ENCODE data around the gene MT1E. TPM values are rescaled to one million over a fixed set of nuclear protein-coding genes. Genes with fewer than 3 reads are reported as not detected.
A peak's percentile ranks its signal among the peaks of the same experiment; 100 is the strongest.
"Not testable (repeated sequence)": the region's sequence is repeated elsewhere in the genome, so short reads cannot be mapped to it uniquely, and the experiment has no call there.

Gene MT1E
- total RNA-seq, 1 donor from 2014 or later = 18.8 TPM

DNA sequence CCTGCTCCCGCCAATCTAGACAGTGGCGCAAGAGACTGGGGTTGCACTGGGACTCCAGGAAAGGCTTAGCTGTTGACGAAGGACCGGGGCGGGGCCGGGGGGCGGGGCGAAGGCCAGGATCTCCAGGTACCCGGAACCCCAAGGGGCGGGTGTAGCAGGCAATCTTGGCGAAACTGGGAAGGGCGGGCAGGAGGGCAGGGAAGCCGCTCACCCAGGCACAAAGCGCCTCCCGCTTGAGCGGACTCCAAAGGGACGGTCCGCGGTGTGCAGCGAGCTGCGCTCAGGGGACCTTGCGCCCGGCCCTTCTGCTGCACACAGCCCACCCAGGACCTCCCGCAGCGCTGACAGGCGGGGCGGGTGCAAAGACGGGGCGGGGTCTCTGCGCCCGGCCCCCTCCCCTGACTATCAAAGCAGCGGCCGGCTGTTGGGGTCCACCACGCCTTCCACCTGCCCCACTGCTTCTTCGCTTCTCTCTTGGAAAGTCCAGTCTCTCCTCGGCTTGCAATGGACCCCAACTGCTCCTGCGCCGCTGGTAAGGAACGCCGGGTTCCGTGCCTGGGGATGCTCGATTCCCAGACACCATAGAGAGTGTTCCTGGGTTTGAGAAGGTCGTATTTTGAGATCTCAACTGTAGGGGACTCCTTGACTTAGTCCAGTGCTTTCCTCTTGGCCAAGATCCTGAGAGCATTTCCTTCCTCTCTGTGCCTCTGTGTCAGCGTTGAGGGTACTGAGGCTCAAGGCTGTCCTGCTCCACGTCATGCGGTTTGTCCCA is 32.2 kb downstream of the MT1E start, which contains the start of gene MT1F:
TSS of gene MT1F (plus strand) at position 405 of the 772 bp plus-strand sequence. CDS start at position 505, 100 bp downstream.
- Histone ChIP-seq H3K27ac (ENCODE audit: low read depth, low read length) (no peak within 1 kb of the TSS), H3K36me3 (ENCODE audit: control insufficient read depth in 3 of 3, insufficient read depth in 3 of 3, low read length in 3 of 3) (no peaks in the 10 kb centered on the region), H3K4me3 (ENCODE audit: low read length in 3 of 3) (peak within 1 kb of the TSS; percentile 64 to 67 (median 65)), H3K9me3 (ENCODE audit: control insufficient read depth in 3 of 3, low read length in 3 of 3) (no peaks in the 10 kb centered on the region), H3K4me1 (ENCODE audit: control insufficient read depth in 3 of 3, insufficient read depth in 3 of 3, low read length in 3 of 3) (peaks cover 6 to 18% (median 14%) of the 10 kb centered on the region in 3 donors), H3K9ac (ENCODE audit: low read depth in 1 of 3, low read length in 3 of 3) (peak within 1 kb of the TSS in 2 of 3 donors; percentile 50 to 68), H3K27me3 (ENCODE audit: control insufficient read depth in 3 of 3, insufficient read depth in 3 of 3, low read length in 3 of 3) (peaks cover 26 to 33% (median 27%) of the 10 kb centered on the region in 3 donors)

DNA sequence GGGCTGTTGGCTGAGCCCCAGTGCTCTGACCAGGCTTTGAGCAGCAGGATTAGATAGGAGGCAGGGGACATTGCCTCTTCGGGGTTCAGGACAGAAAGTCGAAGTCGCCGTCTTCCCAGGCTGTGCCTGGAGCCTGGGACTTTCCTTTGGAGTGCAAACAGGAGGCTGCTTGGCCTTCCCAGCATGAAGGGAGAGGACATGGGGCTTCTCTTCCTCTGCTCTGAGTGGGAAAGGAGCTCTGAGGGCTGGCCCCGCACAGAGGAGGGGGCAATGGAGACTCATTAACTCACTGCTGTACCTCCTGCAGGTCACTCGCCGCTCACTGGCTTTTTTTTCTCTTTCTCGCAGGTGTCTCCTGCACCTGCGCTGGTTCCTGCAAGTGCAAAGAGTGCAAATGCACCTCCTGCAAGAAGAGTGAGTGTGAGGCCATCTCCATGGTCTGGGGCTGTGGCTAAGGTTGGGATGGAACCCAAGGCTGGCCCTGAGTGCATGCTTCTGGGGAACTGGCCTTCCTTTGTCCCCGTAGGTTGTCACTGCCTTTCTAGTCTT is 32.8 kb downstream of the MT1E start:
- Histone ChIP-seq H3K4me1 (ENCODE audit: control insufficient read depth in 3 of 3, insufficient read depth in 3 of 3, low read length in 3 of 3) (peaks cover 8 to 18% (median 14%) of the 10 kb centered on the region in 3 donors), H3K27ac (ENCODE audit: low read depth, low read length) (no peak overlapping the region), H3K27me3 (ENCODE audit: control insufficient read depth in 3 of 3, insufficient read depth in 3 of 3, low read length in 3 of 3) (peaks cover 29 to 37% (median 31%) of the 10 kb centered on the region in 3 donors), H3K9ac (ENCODE audit: low read depth in 1 of 3, low read length in 3 of 3) (peak overlapping the region in 1 of 3 donors; percentile 68), H3K4me3 (ENCODE audit: low read length in 3 of 3) (peak overlapping the region; percentile 64 to 67 (median 65)), H3K36me3 (ENCODE audit: control insufficient read depth in 3 of 3, insufficient read depth in 3 of 3, low read length in 3 of 3) (no peaks in the 10 kb centered on the region), H3K9me3 (ENCODE audit: control insufficient read depth in 3 of 3, low read length in 3 of 3) (no peaks in the 10 kb centered on the region)

DNA sequence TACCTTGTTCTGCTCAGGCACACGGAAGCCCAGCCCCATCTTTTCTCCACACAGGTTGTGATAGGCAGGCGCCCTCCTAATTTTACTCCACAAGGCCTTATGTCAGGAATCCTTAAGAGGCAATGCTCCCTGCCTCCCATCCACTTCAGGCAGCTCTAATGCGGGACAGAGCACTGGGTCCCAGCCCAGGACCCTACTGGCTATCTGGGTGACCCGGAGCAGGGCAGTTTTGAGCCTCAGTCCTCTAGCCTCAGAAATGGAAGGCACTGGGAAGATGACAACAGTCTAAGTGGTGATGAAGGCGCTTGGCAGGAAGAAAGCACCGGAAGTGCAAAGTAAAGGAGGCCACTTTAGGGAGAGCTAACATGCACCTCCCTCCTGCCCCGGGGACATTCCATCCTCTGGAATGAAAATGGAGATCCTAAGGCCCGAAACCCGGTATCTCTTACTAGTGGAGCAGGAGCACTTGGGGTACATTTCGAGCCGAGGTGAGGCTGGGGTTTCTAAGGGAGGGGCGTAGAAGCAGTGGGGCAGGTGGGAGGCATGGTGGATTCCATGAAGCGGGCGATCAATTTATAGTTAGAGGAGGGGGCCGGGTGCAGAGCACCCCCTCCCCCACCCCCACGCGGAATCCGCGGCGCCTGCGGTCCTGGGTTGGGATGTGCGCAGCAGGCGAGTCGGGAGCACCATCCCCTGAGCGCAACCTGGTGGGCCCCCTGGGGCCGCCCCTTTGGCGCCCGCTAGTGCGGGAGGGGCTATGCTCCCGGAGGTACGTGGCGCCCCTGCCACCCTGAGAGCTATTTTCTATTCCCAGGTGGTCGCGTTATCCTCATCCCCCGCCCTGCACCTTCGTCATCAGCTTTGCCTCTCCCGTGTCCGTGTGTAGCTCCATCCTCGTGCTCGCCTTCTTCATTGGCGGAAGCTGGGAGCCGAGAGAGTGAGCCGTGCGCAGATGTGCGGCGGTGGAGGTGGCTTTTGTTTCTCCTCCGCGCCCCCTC is 37.1 kb downstream of the MT1E start:
- H3K9ac ChIP-seq (ENCODE audit: low read depth in 1 of 3, low read length in 3 of 3) = no peak overlapping the region
- H3K27ac ChIP-seq (ENCODE audit: low read depth, low read length) = no peak overlapping the region
- H3K4me3 ChIP-seq (ENCODE audit: low read length in 3 of 3) = no peak overlapping the region
- peaks cover 8 to 15% (median 11%) of the 10 kb centered on the region in 3 donors for H3K4me1 ChIP-seq (ENCODE audit: control insufficient read depth in 3 of 3, insufficient read depth in 3 of 3, low read length in 3 of 3)
- no peaks in the 10 kb centered on the region for H3K9me3 ChIP-seq (ENCODE audit: control insufficient read depth in 3 of 3, low read length in 3 of 3)
- peaks cover 41 to 57% (median 48%) of the 10 kb centered on the region in 3 donors for H3K27me3 ChIP-seq (ENCODE audit: control insufficient read depth in 3 of 3, insufficient read depth in 3 of 3, low read length in 3 of 3)
- H3K36me3 ChIP-seq (ENCODE audit: control insufficient read depth in 3 of 3, insufficient read depth in 3 of 3, low read length in 3 of 3) = no peaks in the 10 kb centered on the region

DNA sequence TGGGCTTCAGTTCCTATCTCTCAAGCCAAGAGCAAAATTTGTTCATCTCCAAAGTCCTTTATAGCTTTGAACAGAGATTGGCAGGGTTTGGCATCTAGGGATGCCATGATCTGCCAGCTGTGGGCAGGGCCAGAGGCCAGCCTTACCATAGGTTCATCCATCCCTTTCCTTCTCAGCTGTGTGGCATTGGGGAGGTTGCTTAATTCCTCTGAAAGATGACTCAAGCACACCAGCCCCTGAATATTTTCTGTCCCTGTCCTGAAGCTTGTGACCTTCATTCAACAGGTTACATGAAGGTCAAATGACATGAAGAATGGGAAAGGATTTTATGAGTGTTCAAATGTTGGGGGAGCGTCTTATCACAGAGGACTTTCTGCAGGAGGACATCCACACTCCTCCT is 38.9 kb downstream of the MT1E start:
- H3K36me3 ChIP-seq (ENCODE audit: control insufficient read depth in 3 of 3, insufficient read depth in 3 of 3, low read length in 3 of 3) = no peaks in the 10 kb centered on the region
- no peak overlapping the region for H3K27ac ChIP-seq (ENCODE audit: low read depth, low read length)
- H3K9ac ChIP-seq (ENCODE audit: low read depth in 1 of 3, low read length in 3 of 3) = no peak overlapping the region
- H3K4me1 ChIP-seq (ENCODE audit: control insufficient read depth in 3 of 3, insufficient read depth in 3 of 3, low read length in 3 of 3) = peaks cover 5 to 11% (median 6%) of the 10 kb centered on the region in 3 donors
- H3K4me3 ChIP-seq (ENCODE audit: low read length in 3 of 3) = no peak overlapping the region
- no peaks in the 10 kb centered on the region for H3K9me3 ChIP-seq (ENCODE audit: control insufficient read depth in 3 of 3, low read length in 3 of 3)
- H3K27me3 ChIP-seq (ENCODE audit: control insufficient read depth in 3 of 3, insufficient read depth in 3 of 3, low read length in 3 of 3) = peaks cover 37 to 60% (median 49%) of the 10 kb centered on the region in 3 donors

DNA sequence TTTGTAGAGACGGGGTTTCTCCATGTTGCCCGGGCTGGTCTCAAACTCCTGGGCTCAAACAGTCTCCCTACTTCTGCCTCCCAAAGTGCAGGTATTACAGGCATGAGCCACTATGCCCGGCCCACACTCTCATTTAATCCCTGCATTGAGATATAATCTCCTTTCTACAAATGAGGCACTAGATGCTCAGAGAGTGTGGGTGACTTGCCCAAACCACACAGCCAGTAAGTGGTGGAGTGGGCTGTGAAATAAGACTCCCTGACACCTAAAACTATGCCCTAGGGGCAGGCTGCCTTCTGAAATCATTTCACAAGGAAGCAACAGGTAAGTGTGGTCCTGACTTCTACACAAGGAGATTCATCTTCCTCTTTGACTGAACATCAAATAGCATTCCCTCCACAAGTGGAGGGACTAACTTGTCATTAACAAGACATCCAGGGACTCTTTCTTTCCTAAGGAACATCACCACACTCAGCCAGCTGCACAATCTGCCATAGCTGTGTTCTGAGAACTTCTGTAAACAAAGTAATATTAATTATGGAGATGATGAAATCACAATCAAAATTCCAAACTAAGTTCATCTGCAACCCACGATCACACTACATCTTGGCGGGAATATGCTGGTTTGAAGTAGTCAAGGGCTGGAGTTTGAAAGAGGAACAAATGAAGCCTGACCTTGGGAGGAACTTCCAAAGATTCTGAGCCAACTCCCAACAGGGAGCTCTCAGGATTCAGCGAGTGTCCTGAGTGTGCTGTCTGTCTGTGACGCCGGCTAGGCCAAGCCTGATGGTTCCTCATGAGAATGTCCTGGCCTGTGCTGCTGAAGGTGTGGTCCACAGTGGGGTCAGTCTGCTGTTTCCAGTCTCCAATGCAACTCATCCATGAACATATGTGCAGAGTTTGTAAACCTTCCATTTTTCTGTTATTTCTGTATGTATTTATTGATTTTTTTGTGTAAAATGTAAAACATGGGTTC is 40.0 kb downstream of the MT1E start:
- H3K4me3 ChIP-seq (ENCODE audit: low read length in 3 of 3); H3K9me3 ChIP-seq (ENCODE audit: control insufficient read depth in 3 of 3, low read length in 3 of 3); H3K9ac ChIP-seq (ENCODE audit: low read depth in 1 of 3, low read length in 3 of 3); H3K27ac ChIP-seq (ENCODE audit: low read depth, low read length); H3K36me3 ChIP-seq (ENCODE audit: control insufficient read depth in 3 of 3, insufficient read depth in 3 of 3, low read length in 3 of 3): not testable (repeated sequence)
- Histone ChIP-seq H3K27me3 (ENCODE audit: control insufficient read depth in 3 of 3, insufficient read depth in 3 of 3, low read length in 3 of 3) (peaks cover 40 to 66% (median 59%) of the 10 kb centered on the region in 3 donors), H3K4me1 (ENCODE audit: control insufficient read depth in 3 of 3, insufficient read depth in 3 of 3, low read length in 3 of 3) (peaks cover 5 to 11% (median 8%) of the 10 kb centered on the region in 3 donors)

DNA sequence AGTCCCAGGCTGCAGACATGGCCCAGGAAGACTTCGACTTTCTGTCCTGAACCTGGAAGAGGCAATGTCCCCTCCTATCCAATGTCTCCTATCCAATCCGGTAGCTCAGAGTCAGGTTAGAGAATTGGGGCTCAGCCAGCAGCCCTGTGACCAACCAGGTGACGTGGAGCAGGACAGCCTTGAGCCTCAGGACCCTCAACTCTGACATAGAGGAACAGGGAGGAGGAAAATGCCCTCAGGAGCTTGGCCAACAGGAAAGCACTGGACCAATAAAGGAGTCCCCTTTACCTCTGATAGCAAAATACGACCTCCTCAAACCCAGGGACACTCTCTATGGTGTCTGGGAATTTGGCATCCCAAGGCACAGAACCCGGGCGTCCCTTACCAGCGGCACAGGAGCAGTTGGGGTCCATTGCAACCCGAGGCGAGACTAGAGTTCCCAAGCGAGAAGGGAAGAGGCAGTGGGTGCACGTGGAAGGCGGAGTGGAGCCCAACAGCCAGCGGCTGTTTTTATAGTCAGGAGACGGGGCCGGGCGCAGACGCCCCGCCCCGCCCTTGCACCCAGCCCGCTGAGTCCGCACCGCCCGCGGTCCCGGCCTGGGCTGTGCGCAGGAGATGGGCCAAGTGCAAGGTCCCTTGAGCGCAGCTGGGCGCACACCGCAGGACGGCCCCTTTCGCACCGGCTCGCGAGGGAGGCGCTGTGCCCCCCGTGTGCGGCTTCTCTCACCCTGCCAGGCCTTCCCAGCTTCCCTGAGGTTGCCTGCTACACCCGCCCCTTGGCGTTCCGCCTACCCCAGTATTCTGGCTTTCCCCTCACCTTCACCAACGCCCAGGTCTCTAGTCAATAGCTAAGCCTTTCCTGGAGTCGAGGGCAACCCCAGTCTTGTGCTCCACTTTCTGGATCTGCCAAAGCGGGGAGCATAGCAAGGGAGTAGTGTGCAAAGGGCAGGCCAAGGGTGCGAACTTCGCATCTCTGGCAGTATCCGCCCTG is 42.3 kb downstream of the MT1E start, which contains the start of gene MT1G:
TSS of gene MT1G (minus strand) at position 485 of the 991 bp plus-strand sequence. CDS start at position 413, 72 bp downstream.
- H3K36me3 ChIP-seq (ENCODE audit: control insufficient read depth in 3 of 3, insufficient read depth in 3 of 3, low read length in 3 of 3) = no peaks in the 10 kb centered on the region

DNA sequence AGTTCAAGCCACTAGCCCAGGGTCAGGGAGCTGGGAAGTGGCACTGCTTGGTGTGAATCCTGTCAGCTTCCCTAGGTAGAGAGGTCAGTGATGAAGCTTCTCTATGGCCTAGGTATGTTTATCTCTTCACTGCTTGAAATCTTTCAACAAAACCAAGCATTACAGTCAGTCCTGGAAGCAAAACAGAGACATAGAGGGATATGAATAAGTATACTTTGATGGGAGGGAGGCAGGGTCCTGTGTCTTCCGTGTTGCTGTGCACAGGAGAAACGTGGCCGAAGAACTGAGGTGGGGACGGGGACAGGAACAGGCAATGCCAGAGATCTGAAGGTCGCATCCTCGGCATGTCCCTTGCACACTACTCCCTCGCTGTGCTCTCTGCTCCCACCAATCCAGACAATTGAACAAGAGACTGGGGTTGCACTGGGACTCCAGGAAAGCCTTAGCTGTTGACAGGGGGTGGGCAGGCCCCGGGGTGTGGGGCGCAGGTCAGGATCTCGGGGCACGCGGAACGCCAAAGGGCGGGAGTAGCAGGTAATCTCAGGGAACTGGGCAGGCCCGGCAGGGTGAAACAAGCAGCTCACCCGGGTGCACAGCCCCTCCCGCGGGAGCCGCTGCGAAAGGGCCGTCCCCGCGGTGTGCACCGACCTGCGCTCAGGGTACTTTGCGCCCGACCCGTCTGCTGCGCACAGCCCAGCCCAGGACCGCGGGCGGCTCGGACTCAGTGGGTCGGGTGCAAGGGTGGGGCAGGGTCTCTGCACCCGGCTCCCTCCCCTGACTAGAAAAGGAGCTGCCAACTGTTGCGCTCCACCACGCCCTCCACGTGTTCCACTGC is 43.6 kb downstream of the MT1E start, which contains the start of gene MT1H:
TSS of gene MT1H (plus strand) at position 810 of the 835 bp plus-strand sequence. CDS start 71 bp downstream, outside the sequence.
- no peak within 1 kb of the TSS for H3K4me3 ChIP-seq (ENCODE audit: low read length in 3 of 3)
- H3K9me3 ChIP-seq (ENCODE audit: control insufficient read depth in 3 of 3, low read length in 3 of 3) = no peaks in the 10 kb centered on the region
- H3K4me1 ChIP-seq (ENCODE audit: control insufficient read depth in 3 of 3, insufficient read depth in 3 of 3, low read length in 3 of 3) = peaks cover 0 to 13% (median 9%) of the 10 kb centered on the region in 3 donors
- no peak within 1 kb of the TSS for H3K27ac ChIP-seq (ENCODE audit: low read depth, low read length)
- no peaks in the 10 kb centered on the region for H3K36me3 ChIP-seq (ENCODE audit: control insufficient read depth in 3 of 3, insufficient read depth in 3 of 3, low read length in 3 of 3)
- H3K9ac ChIP-seq (ENCODE audit: low read depth in 1 of 3, low read length in 3 of 3) = no peak within 1 kb of the TSS
- peaks cover 26 to 49% (median 46%) of the 10 kb centered on the region in 3 donors for H3K27me3 ChIP-seq (ENCODE audit: control insufficient read depth in 3 of 3, insufficient read depth in 3 of 3, low read length in 3 of 3)

More for the DNA sequence above, 42.3 kb downstream of the MT1E start, which contains the start of gene MT1G:
- H3K4me3 ChIP-seq (ENCODE audit: low read length in 3 of 3) = peak within 1 kb of the TSS; percentile 22 to 48 (median 35)
- peaks cover 30 to 55% (median 49%) of the 10 kb centered on the region in 3 donors for H3K27me3 ChIP-seq (ENCODE audit: control insufficient read depth in 3 of 3, insufficient read depth in 3 of 3, low read length in 3 of 3)
- peak within 1 kb of the TSS in 2 of 3 donors; percentile 10 to 33 for H3K9ac ChIP-seq (ENCODE audit: low read depth in 1 of 3, low read length in 3 of 3)
- H3K27ac ChIP-seq (ENCODE audit: low read depth, low read length) = no peak within 1 kb of the TSS
- H3K9me3 ChIP-seq (ENCODE audit: control insufficient read depth in 3 of 3, low read length in 3 of 3) = no peaks in the 10 kb centered on the region
- H3K4me1 ChIP-seq (ENCODE audit: control insufficient read depth in 3 of 3, insufficient read depth in 3 of 3, low read length in 3 of 3) = peaks cover under 1 to 11% (median 8%) of the 10 kb centered on the region in 3 donors
